GM19099 (cell line): ENCODE results near the gene RNF111.

ENCODE experiments used
- POLR2A ChIP-seq: IDR thresholded peaks from 3 replicates; pipeline ENCODE4 v1.6.1; 2011; ENCODE audit warnings: low read depth; ENCODE audit not compliant: insufficient read length; ENCODE audit errors: extremely low read depth

The RNF111 gene

DNA sequence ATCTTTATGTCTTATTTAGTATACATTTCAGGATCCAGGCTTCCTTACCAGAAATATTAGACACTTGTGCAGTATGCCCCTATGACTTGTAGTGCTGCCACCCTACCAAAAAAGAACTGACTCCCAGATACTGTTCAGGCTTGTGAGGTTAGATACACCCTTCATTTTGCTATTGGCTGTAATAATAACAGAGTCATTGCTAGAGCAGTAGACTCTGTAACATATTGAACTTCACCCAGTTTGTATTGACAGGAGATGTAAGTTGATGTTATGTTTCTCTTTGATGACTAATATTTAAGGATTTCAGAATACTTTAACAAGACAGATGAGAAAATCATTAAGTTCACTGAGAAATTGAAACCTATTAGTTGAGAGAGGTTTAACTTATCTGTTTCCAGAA, 32.9 kb downstream of the RNF111 start:
- no peak for TF ChIP-seq POLR2A

DNA sequence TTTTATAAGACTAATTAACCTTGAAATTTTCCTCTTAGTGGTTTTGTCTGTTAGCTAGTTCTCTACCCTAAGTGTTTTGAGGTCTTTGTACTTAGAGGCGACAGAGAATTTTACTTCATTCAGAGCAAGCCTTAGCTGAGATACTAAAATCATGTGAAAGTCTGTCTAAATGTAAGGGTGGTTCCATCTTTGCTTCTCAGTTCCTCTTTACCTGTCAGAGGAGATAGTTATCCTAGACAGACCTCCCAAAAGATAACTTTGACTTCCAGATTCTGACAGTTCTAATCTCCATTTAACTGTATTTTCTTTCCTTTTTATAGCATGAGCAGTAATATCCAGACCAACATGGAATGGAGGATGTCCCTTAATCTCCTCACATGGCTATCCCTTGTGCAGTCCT, 34.7 kb downstream of the RNF111 start:
- TF ChIP-seq POLR2A = no peak

DNA sequence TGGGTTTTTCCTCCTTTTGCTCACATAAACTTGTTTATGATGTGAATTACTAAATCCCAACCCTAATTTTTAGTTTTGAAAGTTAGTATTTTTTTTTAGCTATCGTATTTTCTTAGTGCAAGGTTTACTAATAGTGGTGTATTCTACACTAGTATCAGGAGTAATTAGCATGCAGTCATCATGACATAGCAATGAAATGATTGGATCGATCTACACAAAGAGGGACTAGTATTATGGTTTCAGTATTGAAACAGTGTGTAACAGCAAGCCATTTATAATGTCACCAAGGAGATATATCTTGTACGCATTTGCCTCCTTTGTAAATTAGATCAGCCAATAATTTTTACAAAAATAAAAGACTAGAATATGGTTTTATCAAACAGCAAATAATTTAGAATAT, 38.7 kb downstream of the RNF111 start:
- no peak for TF ChIP-seq POLR2A

DNA sequence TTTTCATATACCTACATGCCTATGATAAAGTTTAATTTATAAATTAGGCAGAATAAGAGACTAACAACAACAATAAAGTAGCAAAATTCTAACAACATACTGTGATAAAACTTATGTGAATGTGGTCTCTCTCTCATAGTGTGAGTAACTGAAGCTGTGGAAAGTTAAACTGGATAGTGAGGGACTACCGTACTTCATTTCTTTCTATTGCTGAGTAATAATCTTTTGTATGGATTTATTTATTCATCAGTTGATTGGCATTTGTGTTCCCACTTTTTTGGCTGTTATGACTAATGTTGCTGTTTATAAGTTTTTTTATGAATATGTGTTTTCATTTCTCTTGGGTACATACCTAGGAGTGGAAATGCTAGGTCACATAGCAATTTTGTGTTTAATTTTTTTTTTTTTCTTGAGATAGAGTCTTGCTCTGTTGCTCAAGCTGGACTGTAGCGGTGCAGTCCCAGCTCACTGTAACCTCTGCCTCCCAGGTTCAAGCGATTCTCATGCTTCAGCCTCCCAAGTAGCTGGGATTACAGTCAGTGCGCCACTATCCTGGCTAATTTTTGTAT, 41.0 kb downstream of the RNF111 start:
- TF ChIP-seq POLR2A = no peak

DNA sequence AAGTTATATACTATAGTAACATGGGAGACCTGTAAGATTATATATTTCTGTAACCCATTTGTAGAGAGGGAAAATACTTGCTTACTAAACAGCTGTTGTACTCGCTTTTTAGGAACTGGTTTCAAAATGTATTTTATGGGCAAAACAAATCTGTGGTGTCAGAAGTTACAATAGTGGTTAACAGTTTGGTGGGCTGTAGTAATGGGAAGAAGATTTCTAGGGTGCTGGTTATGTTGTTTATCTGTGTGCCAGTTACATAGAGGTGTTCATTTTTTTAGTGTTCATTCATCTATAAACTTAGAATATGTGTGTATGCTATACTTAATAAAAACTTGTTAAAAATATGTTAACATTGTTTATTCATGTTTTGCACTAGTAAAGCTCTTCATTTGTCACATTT, 42.1 kb downstream of the RNF111 start:
- TF ChIP-seq POLR2A = no peak

DNA sequence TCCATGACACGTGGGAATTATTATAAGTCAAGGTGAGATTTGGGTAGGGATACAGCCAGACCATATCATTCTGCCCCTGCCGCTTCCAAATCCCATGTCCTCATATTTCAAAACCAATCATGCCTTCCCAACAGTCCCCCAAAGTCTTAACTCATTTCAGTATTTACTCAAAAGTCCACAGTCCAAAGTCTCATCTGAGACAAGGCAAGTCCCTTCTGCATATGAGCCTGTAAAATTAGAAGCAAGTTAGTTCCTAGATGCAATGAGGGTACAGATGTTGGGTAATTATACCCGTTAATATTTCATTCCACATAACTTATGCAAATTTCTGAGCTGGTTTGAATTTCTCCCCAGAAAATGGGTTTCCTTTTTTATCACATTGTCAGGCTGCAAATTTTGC, 47.7 kb downstream of the RNF111 start:
- no peak for TF ChIP-seq POLR2A

DNA sequence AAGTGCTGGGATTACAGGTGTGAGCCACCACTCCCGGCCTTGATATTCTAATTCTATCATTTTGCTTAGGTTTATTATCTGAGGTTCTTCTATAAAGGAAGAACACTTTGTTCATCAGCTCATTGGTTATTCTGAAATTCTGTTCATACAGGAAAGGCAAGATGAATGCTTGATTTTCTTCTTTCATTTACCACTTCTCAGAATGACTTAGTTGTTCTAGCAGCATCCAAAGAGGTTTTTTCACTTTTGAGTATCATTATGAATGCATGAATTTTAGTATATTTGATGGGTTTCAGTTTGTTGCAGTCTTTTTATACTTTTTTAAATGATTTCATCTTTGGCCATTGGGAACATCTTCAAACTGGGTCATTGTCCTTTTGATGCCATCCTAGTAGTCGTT, 51.8 kb downstream of the RNF111 start:
- TF ChIP-seq POLR2A = no peak

DNA sequence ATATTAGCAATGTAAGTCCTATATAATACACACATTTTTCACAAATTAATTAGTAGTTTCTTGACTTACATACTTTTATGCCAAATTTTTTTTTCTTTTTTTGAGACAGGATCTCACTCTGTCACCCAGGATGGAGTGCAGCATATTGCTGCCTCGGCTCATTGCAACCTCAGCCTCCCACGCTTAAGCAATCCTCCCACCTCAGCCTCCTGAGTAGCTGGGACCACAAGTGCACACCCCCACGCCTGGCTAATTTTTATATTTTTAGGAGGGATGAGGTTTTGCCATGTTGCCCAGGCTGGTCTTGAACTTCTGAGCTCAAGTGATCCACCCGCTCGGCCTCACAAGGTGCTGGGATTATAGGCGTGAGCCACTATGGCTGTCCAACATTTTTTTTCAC, 54.6 kb downstream of the RNF111 start:
- TF ChIP-seq POLR2A = no peak

DNA sequence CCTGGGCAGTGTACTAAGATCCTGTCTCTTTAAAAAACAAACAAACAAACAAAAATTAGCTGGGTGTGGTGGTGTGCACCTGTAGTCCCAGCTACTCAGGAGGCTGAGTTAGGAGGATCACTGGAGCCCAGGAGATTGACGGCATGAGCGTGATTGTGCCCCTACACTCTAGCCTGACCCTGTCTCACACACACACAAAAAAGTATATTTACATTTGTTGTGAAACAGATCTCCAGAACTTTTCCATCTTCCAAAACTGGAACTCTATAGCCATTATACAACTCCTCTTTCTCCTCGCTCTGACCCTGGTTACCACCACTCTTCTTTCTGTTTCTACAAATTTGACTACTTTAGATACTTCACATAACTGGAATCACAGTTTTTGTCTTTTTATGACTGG, 61.4 kb downstream of the RNF111 start:
- no peak for TF ChIP-seq POLR2A

DNA sequence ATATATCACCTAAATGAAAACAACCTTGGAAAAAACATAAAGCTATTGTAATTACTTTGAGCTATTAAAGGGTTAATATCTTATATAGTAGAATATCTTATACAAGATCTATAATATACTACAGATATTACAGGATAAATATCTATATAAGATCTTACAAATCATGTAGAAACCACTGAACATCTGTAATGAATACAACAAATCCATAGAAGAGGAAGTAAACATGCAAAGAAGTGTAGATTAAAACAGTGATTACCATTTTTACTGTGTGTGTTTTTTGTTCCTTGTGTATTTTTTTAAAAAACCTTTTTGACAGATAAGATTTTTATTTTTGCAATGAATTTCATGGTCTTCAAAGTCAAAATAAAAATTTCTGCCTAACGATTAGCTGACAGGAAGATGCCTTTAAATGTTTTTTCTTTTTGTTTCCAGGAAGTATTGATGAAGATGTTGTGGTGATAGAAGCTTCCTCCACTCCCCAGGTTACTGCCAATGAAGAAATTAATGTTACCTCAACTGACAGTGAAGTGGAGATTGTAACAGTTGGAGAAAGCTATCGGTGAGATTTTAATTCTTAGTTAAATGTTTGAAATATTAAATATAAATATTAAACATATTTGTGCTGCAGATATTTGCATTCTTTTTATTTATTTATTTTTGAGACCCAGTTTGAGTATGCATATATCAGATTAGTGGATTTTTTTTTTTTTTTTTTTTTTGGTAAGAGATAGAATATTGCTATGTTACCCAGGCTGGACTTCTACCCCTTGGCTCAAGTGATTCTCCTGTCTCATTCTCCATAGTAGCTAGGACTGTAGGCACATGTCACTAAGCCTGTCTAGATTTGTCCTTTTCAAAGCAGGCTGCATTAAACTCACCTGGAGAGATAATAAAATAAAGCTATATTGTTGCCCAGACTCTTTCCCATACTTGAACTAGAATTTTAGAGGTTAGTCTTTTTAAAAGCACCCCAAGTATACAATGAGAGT, 64.7 kb downstream of the RNF111 start:
- TF ChIP-seq POLR2A = no peak

DNA sequence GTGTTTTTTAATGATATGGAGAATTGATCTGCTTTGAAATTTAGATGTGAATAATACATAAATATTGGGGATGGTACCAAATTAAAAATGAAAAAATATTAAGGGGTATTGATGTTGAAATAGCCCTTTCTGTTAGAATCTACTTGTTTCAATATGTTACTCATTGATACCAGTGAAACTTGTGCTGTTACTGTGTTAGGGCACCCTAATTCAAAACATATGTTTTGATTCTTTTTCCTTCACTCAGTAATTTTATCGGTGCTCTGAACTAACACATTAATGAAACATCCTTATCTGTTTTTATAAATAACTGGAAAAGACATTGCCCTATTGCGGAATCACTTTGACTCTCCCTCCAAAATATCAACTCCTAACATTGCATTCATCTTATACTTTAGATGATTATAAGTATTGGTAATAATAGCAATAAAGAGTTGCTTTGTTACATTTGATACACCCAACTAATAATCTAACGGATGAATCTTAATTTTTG, 65.5 kb downstream of the RNF111 start:
- TF ChIP-seq POLR2A = no peak

DNA sequence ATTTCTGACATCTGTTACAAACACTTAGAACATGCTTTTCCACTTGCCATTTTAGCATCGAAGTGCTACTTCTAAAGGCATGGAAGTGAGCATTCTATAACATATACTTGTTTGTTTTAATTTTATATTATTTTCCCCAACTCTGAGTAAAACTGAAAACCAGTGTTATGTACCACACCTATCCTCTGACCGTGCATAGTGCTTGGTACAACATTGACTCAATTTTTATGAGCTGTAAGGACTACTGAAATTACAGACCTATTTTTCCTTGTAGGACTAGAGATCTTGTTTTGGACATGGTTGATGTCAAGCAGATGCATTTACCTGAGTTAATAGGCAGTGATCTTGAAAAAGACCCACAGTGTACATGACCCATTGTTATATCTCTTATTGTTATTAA, 66.0 kb downstream of the RNF111 start:
- TF ChIP-seq POLR2A = no peak

DNA sequence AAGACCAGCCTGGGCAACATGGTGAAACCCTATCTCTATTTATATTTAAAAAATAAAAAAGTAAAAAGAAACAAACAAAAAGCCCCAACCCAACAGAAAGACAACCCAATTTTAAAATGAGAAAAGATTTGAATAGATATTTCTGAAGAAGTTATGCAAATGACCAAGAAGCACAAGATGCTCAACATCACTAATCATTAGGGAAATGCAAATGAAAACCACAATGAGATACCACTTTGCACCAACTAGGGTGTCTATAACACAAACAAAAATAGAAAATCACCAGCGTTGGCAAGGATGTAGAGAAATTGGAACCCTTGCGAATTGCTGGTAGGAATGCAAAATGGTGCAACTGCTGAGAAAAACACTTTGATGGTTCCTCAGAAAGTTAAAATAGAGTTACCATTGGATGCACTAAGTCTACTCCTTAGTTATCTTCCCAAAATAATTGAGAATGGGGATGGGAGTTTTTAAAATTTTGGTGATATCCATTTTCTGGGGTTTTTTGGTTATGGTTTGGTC, 71.7 kb downstream of the RNF111 start:
- no peak for TF ChIP-seq POLR2A

DNA sequence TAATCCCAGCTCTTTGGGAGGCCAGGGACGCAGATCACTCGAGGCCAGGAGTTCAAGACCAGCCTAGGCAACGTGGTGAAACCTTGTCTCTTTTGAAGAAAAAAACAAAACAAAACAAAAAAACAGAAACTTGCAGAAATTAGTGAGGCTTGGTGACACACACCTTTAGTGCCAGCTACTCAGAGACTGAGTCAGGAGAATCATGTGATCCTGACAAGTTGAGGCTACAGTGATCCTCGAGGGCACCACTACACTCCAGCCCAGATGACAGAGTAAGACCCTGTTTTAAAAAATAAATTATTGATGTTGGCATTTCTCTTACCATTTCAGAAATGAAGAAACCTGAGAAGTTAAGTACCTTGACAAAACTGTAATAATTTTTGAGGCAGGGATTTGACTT, 72.9 kb downstream of the RNF111 start:
- no peak for TF ChIP-seq POLR2A

DNA sequence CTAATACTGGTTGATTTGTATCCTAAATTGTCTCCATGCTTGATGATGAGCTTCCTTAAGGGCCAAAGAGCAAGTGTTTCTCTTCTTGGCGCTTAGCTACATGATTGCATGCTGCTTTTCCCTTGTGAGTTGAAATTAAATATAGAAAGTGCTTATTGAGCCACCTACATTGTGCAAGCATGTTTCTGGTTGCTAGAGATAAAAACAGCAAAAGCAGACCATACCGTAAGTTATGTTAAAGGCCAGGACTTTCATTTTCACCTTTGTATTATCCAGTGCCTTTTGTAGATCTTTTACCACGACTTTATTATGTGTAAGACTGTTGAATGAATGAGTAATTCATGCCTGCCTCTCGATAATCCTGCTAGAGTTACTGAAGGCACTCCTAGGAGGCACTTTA, 75.6 kb downstream of the RNF111 start:
- no peak for TF ChIP-seq POLR2A

DNA sequence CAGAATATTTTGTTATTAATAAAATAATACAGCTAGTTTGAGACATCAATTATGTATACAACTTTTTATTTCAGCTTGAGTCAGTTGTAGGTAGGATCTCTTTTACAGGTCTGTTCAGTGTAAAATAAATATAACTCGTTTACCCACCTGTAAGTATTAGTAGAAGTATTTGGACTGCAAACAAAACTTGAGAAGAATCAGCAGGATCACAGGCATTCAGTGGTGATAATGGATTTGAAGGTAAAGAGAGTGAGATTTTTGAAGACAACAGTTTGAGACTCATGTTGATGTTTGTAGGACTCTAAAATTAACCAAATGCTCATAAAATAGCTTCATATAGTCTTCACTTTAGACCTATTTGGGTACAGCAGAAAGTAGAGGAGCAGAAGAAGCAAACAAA, 82.0 kb downstream of the RNF111 start:
- TF ChIP-seq POLR2A = no peak
